LNCAP (cell line): Measurements from ENCODE around the gene KLK8.

Source experiments
- CTCF ChIP-seq: fragments of 450-650 bp; IDR thresholded peaks from 2 replicates; pipeline ENCODE4 v1.5.1; 2017; ENCODE audit warnings: mild to moderate bottlenecking

The KLK8 gene

GRCh38 chr19:51016798-51017683, 15.6 kb upstream of the KLK8 start:
- TF ChIP-seq CTCF = peak; percentile 80

GRCh38 chr19:51015691-51016267, 14.4 kb upstream of the KLK8 start:
- TF ChIP-seq CTCF = no peak

GRCh38 chr19:51014242-51014641, 12.8 kb upstream of the KLK8 start:
- TF ChIP-seq CTCF = no peak

GRCh38 chr19:51012661-51013190, 11.3 kb upstream of the KLK8 start:
- TF ChIP-seq CTCF = no peak

- TF ChIP-seq CTCF = no peak
Observed at GRCh38 chr19:51010066-51010795, 8.8 kb upstream of the KLK8 start.

GRCh38 chr19:51009061-51009891, 7.9 kb upstream of the KLK8 start:
- TF ChIP-seq CTCF = no peak

GRCh38 chr19:51007488-51007887, 6.1 kb upstream of the KLK8 start:
- no peak for TF ChIP-seq CTCF
